Breast epithelium (tissue), 3 donors: ENCODE measurements around the gene CADPS2.

ENCODE experiments used
- POLR2A ChIP-seq: fragments of 450-650 bp; IDR thresholded peaks from one replicate; pipeline ENCODE4 v1.6.1; 2016; ENCODE audit warnings: antibody characterized with exemption, mild to moderate bottlenecking, moderate library complexity
- POLR2AphosphoS5 ChIP-seq, 3 donors: sonication (generic); formaldehyde crosslinking; IDR thresholded peaks; one replicate each; pipeline ENCODE4 v1.6.1; 2017; ENCODE audit warnings: antibody characterized with exemption in 3 of 3
- TF ChIP-seq, protein P1 (sequence below), 3 donors: fragments of 450-650 bp; IDR thresholded peaks; one replicate each; pipeline ENCODE4 v1.5.1; 2016 to 2017; ENCODE audit warnings: antibody characterized with exemption in 3 of 3, mild to moderate bottlenecking in 3 of 3, moderate library complexity in 3 of 3

DNA sequence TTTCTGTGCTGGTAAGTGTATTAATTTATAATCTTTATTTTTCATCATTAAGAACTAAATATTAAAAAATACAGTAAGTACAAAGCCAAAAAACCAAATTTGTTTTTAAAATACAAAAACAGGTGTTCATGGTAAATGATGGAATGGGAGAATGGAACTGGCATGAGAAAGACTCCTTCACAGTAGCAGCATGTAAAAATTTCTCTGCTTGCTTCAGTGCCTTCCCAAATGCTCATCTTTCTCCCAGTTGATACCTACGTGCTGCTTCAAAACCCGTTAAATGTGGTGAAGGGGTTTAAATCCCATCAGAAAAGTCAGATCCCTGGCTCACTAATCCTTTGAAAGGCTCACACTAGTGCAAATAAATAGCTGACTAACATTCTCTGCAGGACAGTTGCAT lies 191.6 kb downstream of the CADPS2 start:
- TF ChIP-seq POLR2AphosphoS5 (IDR thresholded peaks at IDR 0.05) (no peak), POLR2A (no peak)
- TF ChIP-seq, protein P1, sequence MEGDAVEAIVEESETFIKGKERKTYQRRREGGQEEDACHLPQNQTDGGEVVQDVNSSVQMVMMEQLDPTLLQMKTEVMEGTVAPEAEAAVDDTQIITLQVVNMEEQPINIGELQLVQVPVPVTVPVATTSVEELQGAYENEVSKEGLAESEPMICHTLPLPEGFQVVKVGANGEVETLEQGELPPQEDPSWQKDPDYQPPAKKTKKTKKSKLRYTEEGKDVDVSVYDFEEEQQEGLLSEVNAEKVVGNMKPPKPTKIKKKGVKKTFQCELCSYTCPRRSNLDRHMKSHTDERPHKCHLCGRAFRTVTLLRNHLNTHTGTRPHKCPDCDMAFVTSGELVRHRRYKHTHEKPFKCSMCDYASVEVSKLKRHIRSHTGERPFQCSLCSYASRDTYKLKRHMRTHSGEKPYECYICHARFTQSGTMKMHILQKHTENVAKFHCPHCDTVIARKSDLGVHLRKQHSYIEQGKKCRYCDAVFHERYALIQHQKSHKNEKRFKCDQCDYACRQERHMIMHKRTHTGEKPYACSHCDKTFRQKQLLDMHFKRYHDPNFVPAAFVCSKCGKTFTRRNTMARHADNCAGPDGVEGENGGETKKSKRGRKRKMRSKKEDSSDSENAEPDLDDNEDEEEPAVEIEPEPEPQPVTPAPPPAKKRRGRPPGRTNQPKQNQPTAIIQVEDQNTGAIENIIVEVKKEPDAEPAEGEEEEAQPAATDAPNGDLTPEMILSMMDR (IDR thresholded peaks at IDR 0.05): no peak
